ENCODE data around the gene FBXW11.

Gene FBXW11

DNA sequence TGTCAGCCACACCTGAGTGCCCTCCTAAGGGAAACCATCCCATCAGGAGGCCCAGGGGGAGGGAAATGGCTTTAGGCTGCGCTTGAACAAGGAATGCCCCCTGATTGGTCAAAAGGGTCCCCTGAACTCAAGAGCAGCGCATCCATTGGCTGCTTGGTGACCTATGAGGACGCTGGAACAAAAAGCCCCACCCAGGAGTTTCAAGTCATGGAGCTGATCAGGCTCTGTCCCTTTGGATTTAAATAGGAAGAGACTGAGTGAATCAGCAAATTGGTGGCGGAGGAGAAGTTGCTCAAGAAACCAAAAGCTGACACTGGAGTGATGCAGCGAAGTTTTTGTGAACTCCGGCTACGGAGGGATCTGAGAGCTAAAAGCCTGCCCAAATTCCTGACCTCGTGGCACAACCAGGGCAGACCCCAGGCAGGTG is 154.2 kb downstream of the FBXW11 start:
- Mint-ChIP-seq H3K9me3 (no peaks in the 10 kb centered on the region), H3K4me3 (no peak overlapping the region), H3K36me3 (ENCODE audit: insufficient read depth) (peaks cover 3% of the 10 kb centered on the region), H3K4me1 (ENCODE audit: low read depth in 2 of 2) (peaks cover 5 to 18% of the 10 kb centered on the region in 2 donors), H3K27ac (no peak overlapping the region), H3K27me3 (no peaks in the 10 kb centered on the region)
- ATAC-seq (replicated peaks) = no peak
- no peak for DNase-seq

DNA sequence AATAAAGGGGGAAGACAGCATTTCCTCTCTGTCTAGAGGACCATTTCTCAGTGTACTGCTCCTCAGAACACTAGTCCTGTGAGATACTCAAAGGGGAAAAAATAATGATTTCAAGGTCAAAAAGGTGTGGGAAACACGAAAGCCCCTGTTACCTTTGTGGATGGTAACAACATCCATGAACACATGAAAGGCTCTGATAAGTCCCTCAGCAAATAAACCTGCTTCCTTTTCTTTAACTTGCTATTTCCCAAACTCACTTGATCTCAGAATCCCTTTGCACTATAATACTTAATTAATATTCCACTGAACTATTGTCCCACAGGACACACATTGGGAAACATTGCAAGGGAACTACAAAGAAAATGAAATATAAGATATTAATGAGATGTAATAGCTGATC is 155.2 kb downstream of the FBXW11 start:
- peaks cover 3 to 15% of the 10 kb centered on the region in 2 donors for H3K4me1 Mint-ChIP-seq (ENCODE audit: low read depth in 2 of 2)
- H3K36me3 Mint-ChIP-seq (ENCODE audit: insufficient read depth) = peaks cover 3% of the 10 kb centered on the region
- peak overlapping the region in 1 of 2 donors; percentile 25 for H3K27ac Mint-ChIP-seq
- H3K9me3 Mint-ChIP-seq = no peaks in the 10 kb centered on the region
- H3K4me3 Mint-ChIP-seq = no peak overlapping the region
- DNase-seq (no peak), ATAC-seq (replicated peaks) (no peak)
- H3K27me3 Mint-ChIP-seq = no peaks in the 10 kb centered on the region

DNA sequence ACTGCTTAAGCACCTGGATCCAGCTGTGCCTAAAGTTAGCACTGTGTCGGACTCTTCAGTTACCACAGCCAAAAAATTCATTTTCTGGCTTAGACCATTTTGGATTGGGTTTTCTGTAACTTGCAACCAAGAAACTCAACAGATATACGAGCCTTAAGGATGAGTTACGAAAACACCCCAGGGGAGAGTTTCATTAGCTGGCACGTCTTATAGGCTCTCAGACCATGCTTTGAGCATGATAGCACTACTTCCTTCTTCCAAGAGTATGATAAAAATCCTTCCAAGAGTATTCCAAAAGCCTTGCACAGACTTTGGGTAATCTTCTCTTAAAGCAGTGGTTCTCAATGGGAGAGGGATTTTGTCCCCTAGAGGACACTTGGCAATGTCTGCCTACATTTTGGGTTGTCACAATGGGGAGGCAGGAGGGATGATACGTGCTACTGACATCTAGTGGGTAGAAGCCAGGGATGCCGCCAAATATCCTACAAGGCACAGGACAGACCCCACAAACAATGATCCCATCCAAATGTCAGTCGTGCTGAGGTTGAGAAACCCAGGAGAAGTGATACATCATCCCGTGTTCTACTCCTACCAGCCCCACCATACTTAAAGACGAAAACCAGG is 156.0 kb downstream of the FBXW11 start:
- no peaks in the 10 kb centered on the region for H3K9me3 Mint-ChIP-seq
- no peak overlapping the region for H3K4me3 Mint-ChIP-seq
- DNase-seq (no peak), ATAC-seq (replicated peaks) (no peak)
- H3K4me1 Mint-ChIP-seq (ENCODE audit: low read depth in 2 of 2) = peaks cover 0 to 9% of the 10 kb centered on the region in 2 donors
- H3K27ac Mint-ChIP-seq = peak overlapping the region in 1 of 2 donors; percentile 25
- no peaks in the 10 kb centered on the region for H3K27me3 Mint-ChIP-seq
- H3K36me3 Mint-ChIP-seq (ENCODE audit: insufficient read depth) = peaks cover 3% of the 10 kb centered on the region

DNA sequence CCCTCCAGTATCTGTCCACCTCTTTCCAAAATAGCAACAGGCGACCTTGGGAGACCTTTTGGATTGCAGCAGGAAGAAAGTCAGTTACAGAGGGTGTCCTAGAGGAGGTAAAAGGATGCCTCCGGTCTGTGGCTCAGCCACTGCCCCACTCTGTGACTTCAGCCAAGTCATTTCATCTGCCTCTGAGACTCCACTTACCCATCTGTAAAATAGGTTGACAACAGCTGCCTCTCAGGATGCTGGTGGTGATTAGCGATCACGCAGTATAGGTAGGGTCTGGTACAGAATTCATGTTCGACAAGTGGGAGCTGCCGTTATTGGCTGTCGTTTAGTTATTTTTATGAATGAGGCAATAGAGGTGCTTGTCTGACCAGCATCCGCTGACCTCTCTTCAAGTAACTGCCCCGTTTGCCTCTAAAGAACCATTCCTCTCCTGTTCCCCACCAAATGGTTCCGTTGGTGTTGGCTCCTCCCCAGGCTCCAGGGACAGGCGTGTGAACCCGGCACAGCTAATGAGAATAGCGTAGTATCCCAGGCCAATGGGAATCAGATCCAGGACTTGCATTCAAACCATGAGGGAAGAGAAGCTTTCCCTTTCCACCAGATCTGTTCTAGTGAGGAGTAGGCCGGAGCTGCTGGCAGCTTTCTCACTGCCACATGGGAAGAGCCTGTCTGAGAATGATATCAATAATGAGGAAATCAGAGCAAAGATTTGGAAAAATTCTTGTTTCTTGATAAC is 156.7 kb downstream of the FBXW11 start:
- H3K36me3 Mint-ChIP-seq (ENCODE audit: insufficient read depth) = peaks cover 4% of the 10 kb centered on the region
- DNase-seq = no peak
- H3K4me3 Mint-ChIP-seq = no peak overlapping the region
- H3K27ac Mint-ChIP-seq = no peak overlapping the region
- H3K4me1 Mint-ChIP-seq (ENCODE audit: low read depth in 2 of 2) = peaks cover 0 to 5% of the 10 kb centered on the region in 2 donors
- no peaks in the 10 kb centered on the region for H3K27me3 Mint-ChIP-seq
- H3K9me3 Mint-ChIP-seq = no peaks in the 10 kb centered on the region
- no peak for ATAC-seq (replicated peaks)

DNA sequence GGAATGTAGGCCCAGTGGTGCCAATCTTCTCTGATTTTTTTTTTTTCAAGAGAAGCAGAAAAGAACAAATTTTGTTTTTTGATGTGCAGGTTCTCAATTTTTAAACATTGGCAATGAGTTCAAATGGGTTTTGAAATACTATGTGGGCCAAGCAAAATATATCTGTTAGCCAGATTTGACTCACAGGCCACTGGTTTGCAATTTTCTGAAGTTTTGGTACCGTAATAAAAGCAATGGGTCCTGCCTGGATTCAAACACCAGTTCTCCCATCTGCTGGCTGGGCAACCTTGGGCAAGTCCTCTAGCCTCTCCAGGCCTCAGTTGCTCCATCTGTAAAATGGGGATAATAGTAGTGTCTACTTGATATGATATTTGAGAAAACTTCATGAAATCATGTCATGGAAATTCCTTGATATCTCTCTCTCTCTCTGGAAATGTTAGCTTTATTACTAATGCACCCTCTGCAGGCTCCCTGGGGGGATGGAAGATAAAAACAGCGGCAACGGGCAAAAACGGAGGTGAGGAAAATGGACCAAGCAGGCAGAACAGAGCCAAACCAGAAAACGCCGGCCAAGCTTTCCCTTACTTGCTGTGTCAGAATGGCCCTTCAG is 157.4 kb downstream of the FBXW11 start:
- H3K27me3 Mint-ChIP-seq = no peaks in the 10 kb centered on the region
- ATAC-seq (replicated peaks) (no peak), DNase-seq (no peak)
- H3K27ac Mint-ChIP-seq = no peak overlapping the region
- peaks cover 0 to under 1% of the 10 kb centered on the region in 2 donors for H3K4me1 Mint-ChIP-seq (ENCODE audit: low read depth in 2 of 2)
- no peaks in the 10 kb centered on the region for H3K9me3 Mint-ChIP-seq
- H3K36me3 Mint-ChIP-seq (ENCODE audit: insufficient read depth) = peaks cover 7% of the 10 kb centered on the region
- H3K4me3 Mint-ChIP-seq = no peak overlapping the region

DNA sequence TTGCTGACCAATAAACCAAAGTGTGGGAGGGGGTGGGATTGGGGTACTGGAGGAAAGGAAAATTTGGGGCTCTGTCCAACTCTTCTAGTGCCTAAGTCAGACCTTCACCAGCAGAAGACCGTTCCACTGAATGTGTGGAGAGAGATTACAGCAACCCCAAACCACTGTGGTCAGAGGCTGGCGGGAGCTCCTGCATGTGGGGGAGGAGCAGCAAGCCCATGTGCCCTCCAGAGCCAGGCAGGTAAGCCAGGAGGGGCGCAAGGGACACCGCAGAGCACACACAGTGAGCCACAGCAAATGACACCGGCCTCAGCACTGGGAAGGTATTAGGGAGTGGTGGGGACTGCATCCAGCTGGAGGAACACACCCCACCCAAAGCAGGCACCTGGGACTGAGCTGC is 158.0 kb downstream of the FBXW11 start:
- ATAC-seq (replicated peaks) = no peak
- no peak overlapping the region for H3K27ac Mint-ChIP-seq

DNA sequence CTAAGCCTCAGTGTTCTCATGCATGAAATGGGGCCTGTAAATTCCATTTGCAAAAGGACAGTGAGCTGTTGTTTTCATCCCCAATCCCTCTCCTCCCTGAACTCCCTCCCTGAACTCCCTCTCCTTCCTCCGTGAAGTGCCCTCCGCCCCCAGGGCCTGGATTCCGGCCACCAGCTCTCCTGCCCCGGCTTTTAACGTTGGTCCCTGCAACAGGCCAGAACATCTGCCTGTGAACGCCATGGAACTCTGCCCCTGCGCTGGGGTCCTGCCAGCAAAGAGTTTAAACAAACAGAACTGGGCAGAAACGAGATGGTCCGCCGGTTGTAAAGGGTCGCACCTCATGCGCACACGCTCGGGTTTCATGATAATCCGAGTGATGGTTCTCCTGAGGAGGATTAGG is 158.4 kb downstream of the FBXW11 start:
- H3K36me3 Mint-ChIP-seq (ENCODE audit: insufficient read depth) = peaks cover 7% of the 10 kb centered on the region
- no peak overlapping the region for H3K27ac Mint-ChIP-seq
- no peaks in the 10 kb centered on the region for H3K27me3 Mint-ChIP-seq
- DNase-seq (no peak), ATAC-seq (replicated peaks) (no peak)
- no peaks in the 10 kb centered on the region for H3K4me1 Mint-ChIP-seq (ENCODE audit: low read depth in 2 of 2)
- H3K9me3 Mint-ChIP-seq = no peaks in the 10 kb centered on the region
- H3K4me3 Mint-ChIP-seq = no peak overlapping the region

More for the DNA sequence above, 158.0 kb downstream of the FBXW11 start:
- Mint-ChIP-seq H3K4me1 (ENCODE audit: low read depth in 2 of 2) (no peaks in the 10 kb centered on the region), H3K36me3 (ENCODE audit: insufficient read depth) (peaks cover 7% of the 10 kb centered on the region), H3K4me3 (no peak overlapping the region), H3K27me3 (no peaks in the 10 kb centered on the region), H3K9me3 (no peaks in the 10 kb centered on the region)
- no peak for DNase-seq

DNA sequence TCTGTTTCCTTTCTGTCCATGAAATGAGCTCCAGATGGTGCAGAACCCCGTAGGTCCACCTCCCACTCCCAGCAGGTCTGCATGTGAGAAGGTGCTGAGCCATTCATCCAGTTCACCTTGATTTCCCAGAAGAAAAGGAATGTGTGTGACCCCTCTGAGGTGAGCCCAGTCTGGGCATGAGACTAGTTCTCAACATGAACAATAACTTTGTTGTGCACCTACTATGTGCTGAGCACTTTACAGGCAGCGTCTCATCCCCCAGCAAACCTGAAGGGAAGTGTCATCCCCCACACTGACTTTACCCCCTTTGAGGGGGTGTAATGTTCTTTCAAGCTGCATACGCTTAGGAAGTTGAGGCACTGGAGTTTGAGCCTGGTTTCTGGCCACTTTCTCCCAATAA is 159.4 kb downstream of the FBXW11 start:
- H3K4me3 Mint-ChIP-seq = no peak overlapping the region
- DNase-seq (no peak), ATAC-seq (replicated peaks) (no peak)
- no peaks in the 10 kb centered on the region for H3K4me1 Mint-ChIP-seq (ENCODE audit: low read depth in 2 of 2)
- H3K36me3 Mint-ChIP-seq (ENCODE audit: insufficient read depth) = peaks cover 7% of the 10 kb centered on the region
- H3K9me3 Mint-ChIP-seq = no peaks in the 10 kb centered on the region
- H3K27ac Mint-ChIP-seq = no peak overlapping the region
- no peaks in the 10 kb centered on the region for H3K27me3 Mint-ChIP-seq

DNA sequence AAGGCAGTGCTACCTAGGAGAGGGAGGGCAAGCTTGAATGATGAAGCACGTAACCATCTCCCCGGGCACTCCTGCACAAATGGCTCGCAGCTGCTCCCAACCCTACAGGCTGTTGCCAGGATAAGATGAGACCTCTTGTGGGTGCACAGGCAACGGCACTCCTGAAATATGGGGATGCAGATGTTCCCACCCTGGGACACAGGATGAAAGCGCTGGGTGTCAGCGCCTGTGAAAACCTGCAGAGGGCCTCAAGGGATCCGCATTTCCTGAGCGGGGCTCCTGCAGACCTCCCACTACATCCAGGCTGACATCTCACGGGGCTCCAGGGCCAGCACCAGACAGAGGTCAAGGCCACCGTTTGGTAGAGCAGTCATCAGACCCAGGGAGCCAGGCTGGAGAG is 160.1 kb downstream of the FBXW11 start:
- ATAC-seq (replicated peaks) = no peak
- no peak for DNase-seq
- no peaks in the 10 kb centered on the region for H3K9me3 Mint-ChIP-seq
- H3K36me3 Mint-ChIP-seq (ENCODE audit: insufficient read depth) = peaks cover 7% of the 10 kb centered on the region
- H3K4me1 Mint-ChIP-seq (ENCODE audit: low read depth in 2 of 2) = no peaks in the 10 kb centered on the region
- H3K27ac Mint-ChIP-seq = no peak overlapping the region
- no peaks in the 10 kb centered on the region for H3K27me3 Mint-ChIP-seq
- H3K4me3 Mint-ChIP-seq = no peak overlapping the region

DNA sequence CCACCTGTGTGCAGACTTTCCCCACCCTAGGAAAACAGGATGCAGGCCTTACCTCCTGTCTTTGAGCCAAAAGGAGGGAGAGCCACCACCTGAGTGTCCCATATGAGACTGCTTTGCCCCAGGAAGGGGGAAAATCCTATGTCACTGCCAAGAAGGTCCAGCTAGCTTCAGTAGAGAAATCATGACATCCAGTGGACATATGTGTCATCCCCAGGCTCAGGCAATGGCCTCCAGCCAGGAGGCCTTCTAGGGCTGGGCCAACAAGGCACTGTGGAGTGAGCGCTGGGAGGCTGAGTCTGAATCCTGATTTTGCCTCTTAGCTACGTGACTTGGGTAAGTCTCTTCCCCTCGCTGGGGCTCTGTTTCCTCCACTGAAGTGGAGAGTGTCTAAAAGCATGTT is 160.6 kb downstream of the FBXW11 start:
- H3K4me3 Mint-ChIP-seq = no peak overlapping the region
- DNase-seq (no peak), ATAC-seq (replicated peaks) (no peak)
- H3K27me3 Mint-ChIP-seq = no peaks in the 10 kb centered on the region
- no peak overlapping the region for H3K27ac Mint-ChIP-seq
- peaks cover 7% of the 10 kb centered on the region for H3K36me3 Mint-ChIP-seq (ENCODE audit: insufficient read depth)
- H3K9me3 Mint-ChIP-seq = no peaks in the 10 kb centered on the region
- H3K4me1 Mint-ChIP-seq (ENCODE audit: low read depth in 2 of 2) = no peaks in the 10 kb centered on the region

DNA sequence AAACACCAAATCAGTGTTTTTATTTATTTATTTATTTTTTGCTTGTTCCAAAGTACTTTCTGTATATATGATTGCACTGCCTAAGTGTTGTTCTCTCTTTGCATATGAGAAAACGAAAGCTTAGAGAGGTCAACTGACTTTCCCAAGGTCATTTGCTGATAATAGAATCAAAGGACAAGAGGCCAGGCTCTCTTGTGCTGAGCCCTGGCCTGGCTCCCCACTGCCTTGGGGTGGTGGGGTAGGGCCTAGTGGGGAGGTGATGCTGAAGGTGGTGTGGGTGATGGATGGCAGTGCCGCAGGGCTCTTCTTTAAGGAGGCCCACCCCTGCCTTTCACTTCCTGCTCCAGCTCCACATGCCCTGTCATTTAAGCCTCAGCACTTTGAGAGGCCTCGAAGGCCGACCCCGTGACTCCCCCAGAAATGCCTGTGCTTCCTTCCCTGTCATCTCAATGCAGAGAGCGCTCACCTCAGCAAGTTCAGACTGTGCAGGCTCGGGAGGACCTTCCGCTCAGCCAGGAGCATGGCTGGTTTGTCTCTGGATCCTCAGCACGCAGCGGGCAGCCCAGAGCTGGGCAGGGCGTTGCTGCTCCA is 161.3 kb downstream of the FBXW11 start:
- H3K9me3 Mint-ChIP-seq = no peaks in the 10 kb centered on the region
- H3K4me1 Mint-ChIP-seq (ENCODE audit: low read depth in 2 of 2) = no peaks in the 10 kb centered on the region
- H3K27ac Mint-ChIP-seq = no peak overlapping the region
- H3K27me3 Mint-ChIP-seq = no peaks in the 10 kb centered on the region
- no peak overlapping the region for H3K4me3 Mint-ChIP-seq
- DNase-seq (no peak), ATAC-seq (replicated peaks) (no peak)
- peaks cover 7% of the 10 kb centered on the region for H3K36me3 Mint-ChIP-seq (ENCODE audit: insufficient read depth)

DNA sequence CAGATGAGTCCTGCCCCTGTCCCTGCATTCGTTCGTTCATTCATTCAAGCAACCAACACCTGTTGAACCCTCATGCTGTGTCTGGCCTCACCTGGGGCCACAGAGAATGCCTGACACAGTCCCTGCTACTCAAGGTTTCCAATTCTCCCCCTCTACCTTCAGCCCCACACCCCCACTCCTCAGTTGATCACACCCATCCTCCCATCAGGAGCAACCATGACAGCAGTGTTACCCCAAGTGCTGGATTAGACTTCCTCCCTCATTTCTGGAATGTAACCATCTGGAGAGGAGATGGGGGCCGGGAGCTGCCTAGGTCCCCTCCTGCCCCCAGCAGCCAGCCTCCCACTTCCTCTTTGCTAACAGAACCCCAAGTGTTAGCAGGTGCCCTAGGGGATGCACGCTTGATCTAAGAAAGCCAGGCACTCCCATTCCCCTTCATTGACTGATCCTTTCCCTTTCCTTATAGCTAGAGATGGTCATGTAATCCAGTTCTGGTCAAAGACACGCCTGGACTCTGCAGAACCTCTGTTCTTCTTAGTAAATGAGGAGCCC is 163.6 kb downstream of the FBXW11 start:
- H3K36me3 Mint-ChIP-seq (ENCODE audit: insufficient read depth) = peaks cover 3% of the 10 kb centered on the region
- no peak overlapping the region for H3K4me3 Mint-ChIP-seq
- peaks cover 0 to 2% of the 10 kb centered on the region in 2 donors for H3K4me1 Mint-ChIP-seq (ENCODE audit: low read depth in 2 of 2)
- peak overlapping the region in 1 of 2 donors; percentile 21 for H3K27ac Mint-ChIP-seq
- H3K27me3 Mint-ChIP-seq = no peaks in the 10 kb centered on the region
- no peak for DNase-seq
- no peaks in the 10 kb centered on the region for H3K9me3 Mint-ChIP-seq
- no peak for ATAC-seq (replicated peaks)

DNA sequence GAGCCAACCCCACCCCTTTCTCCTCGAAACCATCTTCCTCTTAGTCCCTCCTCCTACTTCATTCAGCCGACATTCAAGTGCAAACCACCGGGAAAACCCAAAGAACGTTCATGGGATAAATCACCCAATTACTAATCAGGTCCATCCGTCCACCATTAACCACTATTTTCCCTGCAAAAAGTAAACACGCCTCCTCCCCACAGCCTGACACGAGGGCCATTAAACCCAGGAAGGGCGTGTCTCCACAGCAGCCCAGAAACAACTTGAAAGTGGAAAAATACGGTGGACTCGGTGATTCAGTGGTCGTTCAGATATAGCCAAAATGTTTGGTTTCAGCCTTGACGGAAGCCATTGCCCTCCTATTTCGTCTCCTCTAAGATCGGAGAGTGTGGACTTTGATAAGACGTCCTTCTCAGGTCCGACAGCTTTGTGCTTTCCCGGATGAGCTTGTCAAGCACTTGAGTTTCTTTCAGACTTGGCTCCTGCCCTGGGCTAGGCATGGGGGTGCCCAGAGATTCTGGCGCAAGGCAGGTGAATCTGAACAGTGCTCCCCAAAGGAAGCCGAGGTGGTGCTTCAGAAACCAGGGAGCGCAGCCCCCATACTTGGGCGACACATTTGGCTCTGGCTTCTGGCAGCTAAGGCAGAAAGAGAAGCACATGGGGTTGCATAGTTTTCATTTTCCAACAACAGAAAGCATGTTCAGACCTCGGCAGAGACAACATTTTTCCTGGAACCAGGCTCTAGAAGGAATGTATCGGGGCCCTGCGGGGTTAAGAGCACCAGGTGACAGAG is 164.3 kb downstream of the FBXW11 start:
- no peak overlapping the region for H3K27ac Mint-ChIP-seq

More for the DNA sequence above, 164.3 kb downstream of the FBXW11 start:
- no peak for DNase-seq
- ATAC-seq (replicated peaks) = no peak
- H3K9me3 Mint-ChIP-seq = no peaks in the 10 kb centered on the region
- peaks cover 3% of the 10 kb centered on the region for H3K36me3 Mint-ChIP-seq (ENCODE audit: insufficient read depth)
- H3K27me3 Mint-ChIP-seq = no peaks in the 10 kb centered on the region
- no peak overlapping the region for H3K4me3 Mint-ChIP-seq
- peaks cover 0 to 2% of the 10 kb centered on the region in 2 donors for H3K4me1 Mint-ChIP-seq (ENCODE audit: low read depth in 2 of 2)

Measured in effector memory CD8-positive, alpha-beta T cell (primary cell).